ENCODE results near the gene DNAH11. TPM values are rescaled to one million over a fixed set of nuclear protein-coding genes. Genes with fewer than 3 reads are reported as not detected.

The DNAH11 gene
- total and polyA plus RNA-seq, 2 of the 13 experiments (the other 11 are each of a cell fraction or from before 2014, with no cell fraction given), result not detected

- TF ChIP-seq REXO4 (CRISPR knock-in tag; IDR thresholded peaks at IDR 0.05; ENCODE audit: borderline replicate concordance) (no peak), ZFP91 (CRISPR knock-in tag; IDR thresholded peaks at IDR 0.05; ENCODE audit: borderline replicate concordance) (no peak), NFYC (CRISPR knock-in tag; IDR thresholded peaks at IDR 0.05) (no peak), ZEB1 (IDR thresholded peaks at IDR 0.05; ENCODE audit: insufficient replicate concordance, low read depth) (no peak), KDM4B (CRISPR knock-in tag; IDR thresholded peaks at IDR 0.05) (no peak), ZFAT (CRISPR knock-in tag; conservative IDR thresholded peaks at IDR 0.05) (no peak), KAT7 (CRISPR knock-in tag; IDR thresholded peaks at IDR 0.05; ENCODE audit: borderline replicate concordance) (no peak), ZBTB42 (CRISPR knock-in tag; IDR thresholded peaks at IDR 0.05) (no peak), MYC (CRISPR knock-in tag; IDR thresholded peaks at IDR 0.05; ENCODE audit: borderline replicate concordance) (no peak), TEAD3 (CRISPR knock-in tag; optimal IDR thresholded peaks at IDR 0.05; ENCODE audit: borderline replicate concordance) (no peak)
Observed at GRCh38 chr7:21642422-21642821, 99.6 kb downstream of the DNAH11 start (continued).

- no peak for TF ChIP-seq ZNF503 (CRISPR knock-in tag; IDR thresholded peaks at IDR 0.05)
- TF ChIP-seq ZNF24 (IDR thresholded peaks at IDR 0.05), result no peak
- intact Hi-C loops (cut with micrococcal nuclease; ENCODE audit: unreplicated experiment) (no loop called here), in situ Hi-C loops (cut with HindIII; ENCODE audit: extremely low pct_ligation_motif_present, low pct_unique_long_range_greater_than_20kb) (no loop called here)
- Histone ChIP-seq H3K36me3 (replicated peaks in 1 of 2; ENCODE audit: control insufficient read depth in 1 of 2, insufficient read depth in 2 of 2, low read length in 2 of 2) (no peaks in the 10 kb centered on the region), H3K9ac (ENCODE audit: insufficient read depth, low read depth, low read length) (no peak overlapping the region), H3K79me2 (ENCODE audit: insufficient read depth, low read length) (no peaks in the 10 kb centered on the region), H3K27ac (ENCODE audit: extremely low read length, insufficient read depth, low read length) (no peak overlapping the region), H3K27me3 (ENCODE audit: control insufficient read depth in 1 of 2, insufficient read depth in 2 of 2, low read length in 2 of 2) (no peaks in the 10 kb centered on the region; a peak in 1 of 5 replicates), H3K4me2 (ENCODE audit: low read depth, low read length) (no peak overlapping the region), H3K4me1 (ENCODE audit: insufficient read depth, low read length) (no peaks in the 10 kb centered on the region), H4K20me1 (ENCODE audit: insufficient read depth, low read length) (no peaks in the 10 kb centered on the region), H2AFZ (ENCODE audit: low read length) (no peak overlapping the region), H3K9me3 (ENCODE audit: low read length) (peaks cover 5% of the 10 kb centered on the region; the same call in 1 of the 2 replicates), H3K4me3 (replicated peaks in 1 of 3; ENCODE audit: insufficient read depth in 1 of 3, low read depth in 2 of 3, low read length in 3 of 3) (no peak overlapping the region)
- ChIA-PET CTCF (ENCODE audit: low intra/inter-chr PET ratio, low total read pairs) (no interaction called here), POLR2A (no interaction called here)
- ATAC-seq (no peak), DNase-seq (ENCODE audit: low spot score) (no peak), FAIRE-seq (no peak)
- 7% methylated on average over 1 of the region's 1 CpG for WGBS (ENCODE audit: low lambda C conversion rate)
- no TSS peak for BruUV-seq (replicated peaks)
Observed at GRCh38 chr7:21651697-21652096, 108.9 kb downstream of the DNAH11 start.

All from HepG2 (cell line).